ENCODE results near the gene FBXL4.

DNA sequence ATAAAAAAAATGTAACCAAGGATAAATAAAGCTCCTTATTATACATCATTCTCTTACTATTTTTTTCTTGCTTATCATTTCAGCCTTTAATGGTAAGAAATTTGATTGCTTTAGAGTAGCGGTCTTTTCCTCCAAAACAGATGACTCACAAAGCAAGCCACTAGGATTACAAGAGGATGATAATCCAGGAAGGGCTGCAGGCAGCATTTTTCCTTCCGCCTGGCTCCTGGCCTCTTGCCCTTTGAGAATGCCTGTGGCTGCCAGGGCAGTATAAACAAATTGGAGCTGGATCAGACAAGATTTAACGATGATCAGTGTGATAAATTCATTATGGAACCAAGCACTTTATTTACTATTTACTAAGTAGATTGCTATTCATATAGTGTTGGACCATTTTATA, 9.7 kb upstream of the FBXL4 start:
- TF ChIP-seq, protein P1, sequence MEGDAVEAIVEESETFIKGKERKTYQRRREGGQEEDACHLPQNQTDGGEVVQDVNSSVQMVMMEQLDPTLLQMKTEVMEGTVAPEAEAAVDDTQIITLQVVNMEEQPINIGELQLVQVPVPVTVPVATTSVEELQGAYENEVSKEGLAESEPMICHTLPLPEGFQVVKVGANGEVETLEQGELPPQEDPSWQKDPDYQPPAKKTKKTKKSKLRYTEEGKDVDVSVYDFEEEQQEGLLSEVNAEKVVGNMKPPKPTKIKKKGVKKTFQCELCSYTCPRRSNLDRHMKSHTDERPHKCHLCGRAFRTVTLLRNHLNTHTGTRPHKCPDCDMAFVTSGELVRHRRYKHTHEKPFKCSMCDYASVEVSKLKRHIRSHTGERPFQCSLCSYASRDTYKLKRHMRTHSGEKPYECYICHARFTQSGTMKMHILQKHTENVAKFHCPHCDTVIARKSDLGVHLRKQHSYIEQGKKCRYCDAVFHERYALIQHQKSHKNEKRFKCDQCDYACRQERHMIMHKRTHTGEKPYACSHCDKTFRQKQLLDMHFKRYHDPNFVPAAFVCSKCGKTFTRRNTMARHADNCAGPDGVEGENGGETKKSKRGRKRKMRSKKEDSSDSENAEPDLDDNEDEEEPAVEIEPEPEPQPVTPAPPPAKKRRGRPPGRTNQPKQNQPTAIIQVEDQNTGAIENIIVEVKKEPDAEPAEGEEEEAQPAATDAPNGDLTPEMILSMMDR (IDR thresholded peaks at IDR 0.05; ENCODE audit: low read depth, low read length, poor library complexity, severe bottlenecking), result no peak
- TF ChIP-seq EZH2phosphoT487 (IDR thresholded peaks at IDR 0.05; ENCODE audit: borderline replicate concordance, low read length), result no peak
